ENCODE measurements around the gene PCSK1. TPM values are rescaled to one million over a fixed set of nuclear protein-coding genes. Genes with fewer than 3 reads are reported as not detected.

PCSK1 gene
- total and polyA plus RNA-seq, 2 donors (not counting 3 experiments of a cell fraction or from before 2014, with no cell fraction given) = 0.95 to 8.7 TPM

DNA sequence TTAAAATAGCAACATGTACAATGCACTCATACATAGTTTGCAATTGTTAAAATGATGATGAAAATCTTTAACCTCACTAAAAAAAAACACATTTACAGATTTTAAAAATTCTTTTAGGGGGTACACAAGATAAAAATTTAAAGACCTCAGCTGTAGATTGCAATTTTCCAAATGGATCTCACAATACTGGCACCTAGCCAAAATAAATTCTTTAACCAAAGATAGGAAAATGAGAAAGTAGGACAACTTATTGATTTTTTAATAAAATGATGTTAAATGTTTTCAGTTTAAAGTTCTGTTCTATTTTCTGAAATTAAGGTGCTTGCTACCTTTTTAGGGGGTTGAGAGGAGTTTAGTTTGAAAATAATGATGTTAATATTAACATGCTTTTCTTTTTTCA is 90.0 kb downstream of the PCSK1 start:
- no peaks in the 10 kb centered on the region for H4K20me1 ChIP-seq (replicated peaks; ENCODE audit: control insufficient read depth, extremely low read depth, insufficient read depth, low read length)
- H3K79me2 ChIP-seq (ENCODE audit: control insufficient read depth, insufficient read depth, low read length) = no peaks in the 10 kb centered on the region
- peaks cover 21% of the 10 kb centered on the region for H3K4me1 ChIP-seq (ENCODE audit: control insufficient read depth, extremely low read depth, insufficient read depth, low read length)
- FAIRE-seq (no peak), DNase-seq (ENCODE audit: low read depth, low spot score) (no peak)
- no peaks in the 10 kb centered on the region for H3K36me3 ChIP-seq (ENCODE audit: control insufficient read depth in 2 of 2, extremely low read depth in 1 of 2, insufficient read depth in 2 of 2, low read length in 2 of 2)
- no peak overlapping the region for H3K9ac ChIP-seq (replicated peaks; ENCODE audit: extremely low read depth, insufficient read depth, low read length)
- H3K9me3 ChIP-seq (replicated peaks; ENCODE audit: control insufficient read depth, insufficient read depth, low read length) = no peaks in the 10 kb centered on the region
- H3K4me2 ChIP-seq (ENCODE audit: insufficient read depth, low read length) = no peak overlapping the region
- dilution Hi-C loops (cut with MboI; ENCODE audit: extremely low pct_ligation_motif_present, low sequenced_read_pairs) = loop anchor here (25.0 kb wide), 1 partner anchor 381 kb away; the partner anchor contains the start of gene ELL2
- H3K4me3 ChIP-seq (replicated peaks in 1 of 3; ENCODE audit: insufficient read depth in 1 of 3, low read depth in 1 of 3, low read length in 3 of 3) = no peak overlapping the region
- no peak overlapping the region for H2AFZ ChIP-seq (ENCODE audit: low read depth, low read length)
- H3K27ac ChIP-seq (ENCODE audit: insufficient read depth, low read depth, low read length) = no peak overlapping the region
- ChIA-PET POLR2A (interaction anchor here (0.5 kb wide), 1 partner anchor 459 kb away, joined by 4 read pairs; no protein-coding TSS in a partner anchor), CTCF (interaction anchor here (0.5 to 4.4 kb wide), 10 partner anchors 64 to 486 kb away, joined by 3 to 158 read pairs (median 5); no protein-coding TSS in a partner anchor)
- H3K27me3 ChIP-seq (ENCODE audit: control insufficient read depth in 2 of 2, insufficient read depth in 2 of 2, low read length in 2 of 2) = no peaks in the 10 kb centered on the region
- TF ChIP-seq JUN (IDR thresholded peaks at IDR 0.05; ENCODE audit: borderline replicate concordance, insufficient read depth, insufficient read length, low read depth) (no peak), POLR2A (IDR thresholded peaks at IDR 0.05; ENCODE audit: low read depth, low read length) (no peak), EZH2 (IDR thresholded peaks at IDR 0.05; ENCODE audit: borderline replicate concordance, low read depth, low read length, severe bottlenecking) (no peak), FOS (IDR thresholded peaks at IDR 0.05; ENCODE audit: borderline replicate concordance, insufficient read depth, low read length) (no peak), MYC (IDR thresholded peaks at IDR 0.05; ENCODE audit: low read depth, low read length) (no peak), POLR2AphosphoS5 (IDR thresholded peaks at IDR 0.05; ENCODE audit: insufficient read depth, low read depth, low read length) (no peak), GATA2 (IDR thresholded peaks at IDR 0.05; ENCODE audit: insufficient read depth, insufficient read length, low read depth, low read length) (no peak)
- TF ChIP-seq, protein P1, sequence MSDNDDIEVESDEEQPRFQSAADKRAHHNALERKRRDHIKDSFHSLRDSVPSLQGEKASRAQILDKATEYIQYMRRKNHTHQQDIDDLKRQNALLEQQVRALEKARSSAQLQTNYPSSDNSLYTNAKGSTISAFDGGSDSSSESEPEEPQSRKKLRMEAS (IDR thresholded peaks at IDR 0.05; ENCODE audit: insufficient read depth, insufficient read length) = no peak
- TF ChIP-seq, protein P2, sequence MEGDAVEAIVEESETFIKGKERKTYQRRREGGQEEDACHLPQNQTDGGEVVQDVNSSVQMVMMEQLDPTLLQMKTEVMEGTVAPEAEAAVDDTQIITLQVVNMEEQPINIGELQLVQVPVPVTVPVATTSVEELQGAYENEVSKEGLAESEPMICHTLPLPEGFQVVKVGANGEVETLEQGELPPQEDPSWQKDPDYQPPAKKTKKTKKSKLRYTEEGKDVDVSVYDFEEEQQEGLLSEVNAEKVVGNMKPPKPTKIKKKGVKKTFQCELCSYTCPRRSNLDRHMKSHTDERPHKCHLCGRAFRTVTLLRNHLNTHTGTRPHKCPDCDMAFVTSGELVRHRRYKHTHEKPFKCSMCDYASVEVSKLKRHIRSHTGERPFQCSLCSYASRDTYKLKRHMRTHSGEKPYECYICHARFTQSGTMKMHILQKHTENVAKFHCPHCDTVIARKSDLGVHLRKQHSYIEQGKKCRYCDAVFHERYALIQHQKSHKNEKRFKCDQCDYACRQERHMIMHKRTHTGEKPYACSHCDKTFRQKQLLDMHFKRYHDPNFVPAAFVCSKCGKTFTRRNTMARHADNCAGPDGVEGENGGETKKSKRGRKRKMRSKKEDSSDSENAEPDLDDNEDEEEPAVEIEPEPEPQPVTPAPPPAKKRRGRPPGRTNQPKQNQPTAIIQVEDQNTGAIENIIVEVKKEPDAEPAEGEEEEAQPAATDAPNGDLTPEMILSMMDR (IDR thresholded peaks at IDR 0.05; ENCODE audit: extremely low read depth in 1 of 2, insufficient read depth in 1 of 2, low read depth in 1 of 2, low read length in 2 of 2) = no peak
- no TSS peak for BruUV-seq (replicated peaks)
- no peaks in the 10 kb centered on the region for H3K9me1 ChIP-seq (replicated peaks; ENCODE audit: control insufficient read depth, extremely low read depth, insufficient read depth, low read length)
- intact Hi-C loops (cut with micrococcal nuclease) = loop anchor here (5.0 kb wide), 1 partner anchor 409 kb away; no protein-coding TSS in a partner anchor
